GM19468 (cell line): Measurements from ENCODE around the gene SERTAD1.
"Not testable (repeated sequence)": the region's sequence is repeated elsewhere in the genome, so short reads cannot be mapped to it uniquely, and the experiment has no call there.

Experiments
- ATAC-seq: cut with Tn5 transposase; IDR thresholded peaks from one replicate; pipeline ENCODE4 v1.9.1; 2021; ENCODE audit warnings: mild to moderate bottlenecking, moderate library complexity, moderate number of reproducible peaks; ENCODE audit not compliant: unreplicated experiment; ENCODE audit errors: extremely low read depth

SERTAD1 gene

DNA sequence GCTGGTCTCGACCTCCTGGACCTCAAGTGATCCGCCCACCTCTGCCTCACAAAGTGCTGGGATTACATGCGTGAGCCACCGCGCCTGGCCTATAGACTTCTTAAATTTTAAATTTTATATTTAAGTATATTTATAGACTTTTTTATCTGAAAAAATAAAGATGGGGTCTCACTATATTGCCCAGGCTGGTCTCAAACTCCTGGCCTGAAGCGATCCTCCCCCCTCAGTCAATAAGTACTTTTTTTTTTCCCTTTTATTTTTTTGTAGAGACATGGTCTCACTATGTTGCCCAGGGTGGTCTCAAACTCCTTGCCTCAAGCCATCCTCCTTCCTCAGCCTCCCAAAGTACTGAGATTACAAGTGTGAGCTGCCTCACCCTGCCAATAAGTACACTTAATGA, 1.9 kb downstream of the SERTAD1 start:
- no peak for ATAC-seq

DNA sequence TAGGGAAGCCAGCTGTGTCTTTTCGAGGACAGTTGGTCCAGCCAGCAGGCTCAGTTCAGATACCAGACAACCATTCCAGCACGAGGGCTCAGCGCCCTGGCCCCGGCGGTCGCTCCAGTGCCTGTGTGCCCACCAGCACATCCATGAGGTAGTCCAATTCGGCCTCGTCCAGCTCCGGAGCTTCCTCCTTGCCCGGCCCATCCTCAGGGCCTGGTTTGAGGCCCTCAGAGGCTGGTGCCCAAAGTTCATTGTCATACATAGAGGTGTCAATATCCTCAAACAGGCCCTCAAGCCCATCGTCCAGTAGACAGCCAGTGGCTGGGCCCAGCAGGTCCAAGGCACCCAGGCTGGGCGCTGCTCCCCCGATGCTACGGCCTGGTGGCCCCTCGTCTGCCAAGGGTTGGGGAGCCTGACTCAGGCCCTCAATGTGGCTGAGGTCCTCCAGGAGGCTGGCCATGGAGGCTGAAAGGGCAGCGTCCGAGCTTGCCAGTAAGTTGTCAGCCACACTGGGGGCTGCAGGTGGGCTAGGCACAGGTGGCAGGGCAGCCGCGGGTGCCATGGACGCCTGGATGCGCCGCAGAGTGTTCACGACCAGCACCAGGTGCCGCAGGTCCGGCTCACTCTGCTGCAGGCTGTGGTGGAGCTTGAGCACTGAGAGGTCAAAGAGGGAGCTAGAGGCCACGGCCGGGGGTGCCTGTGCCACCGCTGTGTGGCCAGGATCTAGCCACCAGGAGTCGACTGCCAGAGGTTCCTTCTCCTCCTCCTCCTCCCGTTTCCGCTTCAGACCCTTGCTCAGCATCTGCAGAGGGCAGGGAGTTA, 2.8 kb downstream of the SERTAD1 start:
- no peak for ATAC-seq

DNA sequence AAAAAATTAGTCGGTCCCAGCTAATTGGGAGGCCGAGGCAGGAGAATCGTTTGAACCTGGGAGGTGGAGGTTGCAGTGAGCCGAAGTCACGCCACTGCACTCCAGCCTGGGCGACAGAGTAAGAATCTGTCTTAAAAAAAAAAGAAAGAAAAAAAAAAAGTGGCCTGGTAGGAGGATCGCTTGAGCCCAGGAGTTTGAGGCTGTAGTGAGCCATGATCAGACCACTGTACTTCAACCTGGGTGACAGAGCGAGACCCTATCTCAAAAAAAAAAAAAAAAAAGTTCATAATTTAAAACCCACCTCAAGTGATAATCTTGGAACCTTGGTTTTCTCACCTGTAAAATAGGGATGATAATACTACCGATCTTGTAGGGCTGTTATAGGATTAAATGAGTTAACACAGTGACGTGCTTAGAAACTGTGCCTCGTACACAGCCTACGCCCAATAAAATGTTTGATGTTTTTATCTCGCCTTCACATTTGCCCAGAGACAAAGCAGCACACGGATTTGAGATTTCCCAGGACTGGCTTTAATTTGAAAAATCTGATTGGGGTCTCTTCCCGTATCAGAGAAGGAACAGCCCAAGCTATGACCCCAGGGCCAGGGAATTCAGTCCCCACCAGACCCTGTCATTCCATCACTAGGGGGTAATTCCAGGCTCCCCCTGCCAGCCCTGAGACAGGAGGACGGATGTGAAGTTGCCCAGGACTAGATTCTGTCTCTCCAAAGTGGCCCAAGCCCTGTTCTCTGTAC, 3.6 kb downstream of the SERTAD1 start:
- ATAC-seq = no peak

DNA sequence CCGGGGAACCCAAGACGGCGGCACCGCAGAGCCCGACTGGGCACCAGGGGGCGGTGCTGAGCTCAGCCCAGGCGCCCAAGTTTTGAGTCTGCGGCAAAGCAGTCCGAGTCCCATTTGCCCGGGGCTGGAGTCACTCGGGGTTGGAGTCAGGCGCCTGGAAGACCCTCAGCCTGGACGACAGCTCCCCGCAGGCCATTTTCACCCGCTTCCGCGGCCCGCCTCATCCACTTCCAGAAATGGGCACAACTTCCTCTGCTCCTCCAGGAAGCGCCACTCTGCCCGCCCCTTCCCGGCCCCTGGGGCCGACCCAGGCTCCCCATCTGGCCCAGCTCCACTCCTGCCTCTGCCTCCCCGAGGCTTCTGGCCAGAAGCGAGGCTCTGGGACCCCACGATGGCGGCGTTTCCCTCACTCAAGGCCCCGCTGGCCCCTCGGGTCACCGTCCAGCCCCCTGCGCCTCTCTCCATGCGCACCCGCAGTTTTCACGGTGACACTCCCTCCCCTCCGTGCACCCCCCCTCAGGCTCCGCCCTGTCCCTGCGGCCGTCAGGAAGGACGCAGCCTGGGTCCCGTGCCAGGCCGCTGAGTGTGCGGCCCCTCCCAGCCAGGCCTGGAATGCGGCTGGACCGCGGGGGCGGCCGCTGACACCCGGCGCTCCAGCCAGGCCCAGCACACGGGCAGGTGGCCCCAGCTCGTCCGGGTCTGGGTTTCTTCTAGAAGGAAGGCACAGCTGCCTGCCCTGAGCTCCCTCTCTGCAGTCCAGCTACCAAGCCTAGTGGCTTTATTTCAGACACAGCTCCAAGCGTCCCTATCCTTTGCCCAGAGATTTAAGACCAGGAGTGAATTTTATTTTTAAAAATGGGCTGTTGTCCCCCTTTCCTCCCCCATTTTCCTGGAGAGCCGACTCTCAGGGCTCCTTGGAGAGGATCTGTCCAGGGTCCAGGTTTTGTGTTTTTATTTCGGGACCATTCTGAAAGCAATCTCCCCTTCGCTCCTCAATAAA, 4.7 kb downstream of the SERTAD1 start:
- ATAC-seq = no peak

DNA sequence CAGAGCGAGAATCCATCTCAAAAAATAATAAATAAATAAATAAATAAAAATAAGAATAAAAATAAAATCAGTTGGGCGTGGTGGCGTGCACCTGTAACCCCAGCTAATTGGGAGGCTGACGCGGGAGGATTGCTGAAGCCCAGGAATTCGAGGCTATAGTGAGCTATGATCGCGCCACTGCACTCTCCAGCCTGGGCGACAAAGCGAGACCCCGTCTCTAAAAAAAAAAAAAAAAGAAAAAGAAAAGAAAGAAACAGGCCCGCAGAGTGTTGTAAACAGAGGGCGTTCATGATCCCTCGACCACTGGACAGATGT, 5.4 kb downstream of the SERTAD1 start:
- no peak for ATAC-seq

DNA sequence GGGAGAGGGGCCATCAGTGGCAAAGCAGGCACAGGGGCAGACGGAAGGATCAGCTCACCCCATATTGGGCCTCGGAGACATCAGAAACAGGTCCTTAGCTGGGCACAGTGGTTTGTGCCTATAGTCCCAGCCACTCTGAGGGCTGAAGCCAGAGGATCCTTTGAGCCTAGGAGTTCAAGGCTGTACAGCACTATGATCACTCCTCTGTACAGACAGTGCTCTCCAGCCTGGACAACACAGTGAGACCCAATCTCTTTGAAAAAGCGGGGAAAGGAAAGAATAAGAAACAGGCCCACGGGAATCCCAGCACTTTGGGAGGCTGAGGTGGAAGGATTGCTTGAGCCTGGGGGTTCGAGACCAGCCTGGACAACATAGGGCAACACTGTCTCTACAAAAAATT, 6.0 kb downstream of the SERTAD1 start:
- no peak for ATAC-seq

DNA sequence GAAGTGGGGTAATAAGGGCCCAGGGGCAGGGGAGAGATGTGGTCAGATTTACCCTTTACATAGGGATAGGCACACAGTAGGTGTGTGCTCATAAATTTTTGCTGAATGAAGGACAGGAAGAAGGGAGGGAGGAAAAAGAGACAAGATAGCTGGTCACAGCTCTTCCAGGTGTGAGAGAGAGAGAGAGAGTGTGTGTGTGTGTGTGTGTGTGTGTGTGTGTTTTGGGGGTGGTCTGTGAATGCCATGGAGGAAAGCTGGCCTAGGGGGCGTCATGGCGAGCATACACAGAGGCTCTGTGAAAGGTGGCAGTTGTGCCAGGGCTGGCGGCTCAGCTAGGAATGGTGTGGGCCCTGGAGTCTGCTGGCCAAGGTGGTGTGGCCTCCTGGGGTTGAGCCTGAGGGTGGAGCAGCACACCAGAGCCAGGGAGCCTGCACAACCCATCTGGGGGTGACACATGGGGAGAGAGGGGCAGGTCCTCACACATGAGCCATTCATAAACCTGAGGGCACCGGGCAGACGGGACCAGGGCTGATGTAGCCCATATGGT, 6.7 kb downstream of the SERTAD1 start:
- ATAC-seq = no peak

DNA sequence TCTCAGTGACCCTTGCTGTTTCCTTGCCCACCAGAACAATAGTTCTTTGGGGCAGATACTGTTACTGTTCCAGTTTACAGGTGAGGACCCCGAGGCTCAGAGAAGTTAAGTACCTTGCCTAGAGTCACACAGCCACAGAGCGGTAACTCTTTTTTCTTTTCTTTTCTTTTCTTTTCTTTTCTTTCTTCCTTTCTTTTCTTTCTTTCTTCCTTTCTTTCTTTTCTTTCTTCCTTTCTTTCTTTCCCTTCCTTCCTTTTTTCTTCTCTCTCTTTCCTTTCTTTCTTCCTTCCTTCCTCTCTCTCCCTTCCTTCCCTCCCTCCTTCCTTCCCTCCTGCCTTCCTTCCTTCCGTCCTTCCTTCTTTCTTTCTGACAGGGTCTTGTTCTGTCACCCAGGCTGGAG, 7.8 kb downstream of the SERTAD1 start:
- no peak for ATAC-seq

DNA sequence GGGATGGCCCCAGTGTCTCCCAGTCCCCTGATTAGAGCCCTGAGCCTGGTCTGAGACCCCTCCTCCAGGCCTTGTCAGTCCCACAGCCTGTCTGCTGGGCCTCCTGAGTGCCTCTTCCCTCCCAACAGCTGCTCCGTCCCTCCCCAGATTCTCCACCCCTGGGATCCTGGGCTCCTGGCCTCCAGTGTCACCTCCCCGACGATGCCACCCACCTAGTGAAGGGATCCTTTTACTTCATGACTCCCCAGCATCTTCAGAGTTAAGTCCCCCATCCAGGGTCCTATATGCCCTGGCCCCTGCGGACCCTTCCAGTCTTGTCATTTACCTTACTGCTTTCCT, 8.2 kb downstream of the SERTAD1 start:
- no peak for ATAC-seq

DNA sequence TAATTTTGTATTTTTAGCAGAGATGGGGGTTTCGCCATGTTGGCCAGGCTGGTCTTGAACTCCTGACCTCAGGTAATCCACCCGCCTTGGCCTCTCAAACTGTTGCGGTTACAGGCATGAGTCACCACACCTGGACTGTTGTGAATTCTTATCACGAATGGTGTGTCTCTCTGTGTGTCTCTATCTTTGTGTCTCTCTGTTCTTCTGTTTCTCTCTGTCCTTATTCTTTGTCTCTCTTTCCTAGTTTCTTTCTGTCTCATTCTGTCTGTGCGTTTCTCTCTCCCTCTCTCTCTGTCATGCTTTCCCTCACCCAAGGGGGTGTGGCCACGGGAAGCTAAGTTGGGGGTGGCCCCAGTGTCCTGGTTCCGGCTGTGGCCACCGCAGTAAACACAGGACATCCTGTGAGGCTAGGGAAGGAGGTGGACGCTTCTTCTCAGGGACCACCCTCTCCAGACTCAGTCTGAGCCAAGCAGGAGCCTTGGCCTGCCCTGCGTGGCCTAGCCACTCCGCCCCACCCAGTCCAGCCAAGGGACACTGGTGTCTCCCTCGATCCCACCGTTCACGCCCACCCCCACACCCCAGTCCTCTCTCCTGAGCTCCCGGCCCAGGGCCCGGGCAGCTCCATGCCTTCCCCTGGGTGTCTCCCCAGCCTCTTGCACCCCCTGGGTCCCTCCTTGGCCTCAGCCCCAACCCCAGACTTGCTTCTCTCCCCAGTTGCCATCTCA, 8.7 kb downstream of the SERTAD1 start:
- ATAC-seq = no peak

DNA sequence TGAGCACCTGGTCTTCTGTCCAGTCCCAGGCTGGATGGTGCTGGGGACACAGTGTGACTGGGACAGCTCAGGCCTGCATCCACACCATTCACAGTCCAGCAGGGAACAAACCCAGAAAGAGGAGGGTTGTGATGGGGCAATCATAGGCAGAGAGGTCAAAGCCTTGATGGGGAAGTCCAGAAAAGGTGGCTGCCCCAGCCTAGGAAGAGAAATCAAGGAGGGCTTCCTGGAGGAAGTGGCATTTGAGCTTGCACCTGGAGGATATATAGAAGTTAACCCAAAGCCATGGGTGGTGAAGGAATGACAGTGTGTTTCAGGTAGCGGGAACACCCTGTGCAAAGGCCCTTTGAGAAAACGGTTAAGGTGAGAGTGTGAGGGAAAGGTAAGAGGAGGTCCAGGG, 10.0 kb downstream of the SERTAD1 start:
- no peak for ATAC-seq

DNA sequence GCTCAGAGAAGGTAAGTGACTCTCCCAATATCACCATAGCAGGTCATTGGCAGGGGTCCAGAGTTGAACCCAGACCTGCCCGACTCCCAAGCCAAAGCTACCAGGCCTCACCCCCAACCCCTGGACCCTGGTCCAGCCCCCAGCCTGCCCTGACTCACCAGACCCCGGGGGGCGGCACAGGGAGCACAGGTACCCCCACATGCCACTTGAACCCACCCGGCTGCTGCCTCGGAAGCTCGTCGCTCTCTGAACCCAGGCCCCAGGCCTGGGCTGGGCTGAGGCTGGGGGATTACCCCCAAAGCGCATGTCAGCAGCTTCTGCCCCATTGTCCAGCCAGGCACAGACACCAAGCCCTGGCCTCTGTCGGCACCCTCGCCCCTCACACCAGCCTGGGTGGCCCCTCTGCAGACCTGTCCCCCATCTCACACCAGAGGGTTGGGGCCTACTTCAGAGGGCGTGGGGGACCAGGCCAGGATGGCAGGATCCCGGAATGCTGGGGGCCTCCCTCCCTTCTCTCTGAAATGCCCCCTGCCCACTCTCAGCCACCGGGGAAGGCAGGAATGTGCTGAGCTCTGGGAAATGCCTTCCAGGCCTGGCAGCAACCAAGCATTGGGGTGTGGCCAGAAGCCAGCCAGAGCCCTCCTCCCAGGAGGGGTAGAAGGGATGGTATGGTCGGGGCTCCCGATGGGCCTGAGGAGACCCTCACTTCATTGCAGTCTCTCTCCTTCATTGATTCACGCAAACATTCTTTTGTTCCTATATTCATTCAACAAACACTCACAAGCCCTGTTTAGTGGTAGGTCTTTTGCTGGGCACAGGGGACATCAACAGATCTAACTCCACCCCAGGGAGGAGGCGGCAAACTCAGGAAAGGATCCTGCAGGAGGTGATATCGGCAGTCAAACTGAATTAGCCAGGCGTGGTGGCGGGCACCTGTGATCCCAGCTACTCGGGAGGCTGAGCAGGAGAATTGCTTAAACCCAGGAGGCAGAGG, 11.0 kb downstream of the SERTAD1 start:
- ATAC-seq = no peak

DNA sequence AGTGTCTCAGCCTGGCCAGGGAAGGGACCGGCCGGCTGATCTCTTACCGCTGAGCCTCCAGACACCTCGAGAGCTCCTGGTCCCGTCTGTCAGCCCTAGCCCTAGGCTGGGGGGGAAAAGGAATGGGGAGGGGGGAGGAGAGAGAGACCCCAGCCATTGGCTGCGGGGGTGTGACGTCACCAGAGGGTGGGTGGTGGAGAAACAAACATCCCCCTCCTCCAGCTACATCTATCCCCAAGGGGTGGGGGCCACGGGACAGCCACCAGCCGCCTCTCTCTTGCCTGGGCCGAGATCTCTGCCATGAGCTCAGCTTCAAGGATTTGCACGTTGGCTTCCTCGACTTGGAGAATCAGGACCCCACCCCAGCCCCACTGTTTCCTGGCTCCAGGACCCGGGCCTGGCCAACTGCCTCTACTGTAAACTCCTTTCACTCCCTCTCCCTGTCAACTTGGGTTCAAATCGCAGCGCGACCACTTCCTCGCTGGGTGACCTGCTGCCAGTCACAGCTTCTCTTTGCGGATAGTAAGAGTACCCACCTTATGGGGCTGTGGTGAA, 12.4 kb downstream of the SERTAD1 start, which contains the start of gene PRX:
TSS of gene PRX (minus strand) at position 88 of the 555 bp plus-strand sequence. CDS start 5,446 bp downstream, outside the sequence.
- no peak for ATAC-seq

DNA sequence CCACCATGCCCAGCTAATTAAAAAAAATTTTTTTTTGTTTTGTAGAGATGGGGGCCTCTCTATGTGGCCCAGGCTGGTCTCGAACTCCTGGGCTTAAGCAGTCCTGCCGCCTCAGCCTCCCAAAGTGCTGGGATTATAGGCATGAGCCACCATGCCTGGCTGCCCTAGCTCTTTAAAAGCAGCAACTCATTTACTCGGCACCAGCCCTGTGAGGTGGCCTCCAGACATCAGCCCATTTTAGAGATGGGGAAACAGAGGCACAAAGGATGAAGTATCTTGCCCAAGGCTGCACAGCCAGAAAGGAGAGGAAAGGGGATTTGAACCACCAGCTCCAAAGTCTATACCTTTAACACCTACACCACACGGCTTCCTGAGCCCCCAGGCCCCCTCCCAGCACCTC, 12.9 kb downstream of the SERTAD1 start:
- no peak for ATAC-seq

DNA sequence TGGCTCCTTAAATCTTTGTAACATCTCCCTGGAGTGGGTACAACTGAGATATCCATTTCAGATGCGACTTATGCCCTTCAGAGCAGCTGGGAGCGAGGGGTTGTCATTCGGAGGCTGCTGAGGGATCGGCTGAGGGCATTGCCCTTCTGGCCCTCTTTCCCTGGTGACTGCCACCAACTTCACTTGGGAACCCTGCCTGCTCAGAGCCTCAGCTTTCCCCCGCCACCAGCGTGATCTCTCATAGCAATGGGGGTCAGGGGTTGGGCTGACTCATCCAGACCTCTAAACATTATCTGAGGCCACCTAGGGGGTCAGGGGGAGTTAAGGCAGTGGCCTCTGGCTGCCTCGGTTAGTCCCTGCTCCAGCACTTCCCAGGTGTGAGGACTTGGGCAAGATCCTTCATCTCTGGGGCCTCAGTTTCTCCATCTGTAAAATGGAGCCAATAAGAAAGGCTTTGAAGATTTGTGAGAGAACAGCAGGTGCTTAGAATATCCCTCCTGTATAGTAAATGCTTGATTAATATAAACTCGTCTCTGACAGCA, 13.8 kb downstream of the SERTAD1 start:
- ATAC-seq = no peak

DNA sequence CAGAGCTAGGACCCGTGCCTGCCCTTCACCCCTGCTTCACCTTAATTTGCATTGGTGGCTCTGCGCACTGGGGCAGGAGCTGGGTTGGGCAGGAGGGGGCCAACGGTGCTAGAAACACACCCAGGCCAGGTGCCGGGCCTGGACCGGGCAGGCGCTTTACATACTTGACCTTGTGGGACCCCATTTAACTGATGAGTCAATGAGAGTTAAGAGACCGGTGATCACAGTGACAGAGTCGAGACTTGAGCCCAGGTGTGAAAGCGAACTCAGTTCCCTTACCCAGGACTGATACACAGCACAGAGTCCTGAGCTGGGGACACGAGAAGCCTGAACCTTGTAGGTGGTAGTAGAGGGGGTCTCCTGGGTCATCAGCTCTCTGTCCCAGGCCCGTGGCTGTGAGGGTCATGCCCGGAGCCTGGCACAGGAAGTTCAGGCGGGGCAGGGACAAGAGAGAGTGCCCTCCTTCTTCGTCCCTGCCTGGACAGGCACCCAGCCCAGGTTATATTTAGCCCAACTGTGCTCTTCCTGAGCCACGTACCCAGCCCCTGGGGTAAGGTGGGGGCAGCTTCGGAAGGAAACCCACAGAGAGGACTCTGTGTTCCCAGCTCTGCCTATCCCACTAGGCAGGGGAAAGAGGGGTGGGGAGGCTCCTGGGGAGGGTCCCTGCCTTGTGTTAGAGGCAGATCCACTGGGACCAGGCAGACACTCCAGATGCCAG, 14.5 kb downstream of the SERTAD1 start:
- ATAC-seq = no peak

DNA sequence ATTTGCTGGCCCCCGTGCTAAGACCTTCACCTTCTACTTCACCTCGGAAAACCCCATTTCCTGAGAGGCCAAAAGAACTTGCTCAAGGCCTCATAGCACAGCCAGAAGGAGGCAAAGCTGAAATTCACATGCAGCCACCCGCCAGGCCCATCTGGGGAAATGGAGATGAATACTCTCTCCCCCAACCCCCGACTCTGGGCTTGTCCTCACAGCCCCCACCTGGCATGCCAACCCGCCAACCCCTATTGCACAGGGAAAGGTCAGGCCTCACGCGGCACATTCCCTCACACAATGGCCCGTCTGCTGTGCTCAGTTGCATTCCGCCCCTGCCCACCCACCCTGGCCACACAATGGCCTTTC, 15.8 kb downstream of the SERTAD1 start:
- ATAC-seq = no peak

DNA sequence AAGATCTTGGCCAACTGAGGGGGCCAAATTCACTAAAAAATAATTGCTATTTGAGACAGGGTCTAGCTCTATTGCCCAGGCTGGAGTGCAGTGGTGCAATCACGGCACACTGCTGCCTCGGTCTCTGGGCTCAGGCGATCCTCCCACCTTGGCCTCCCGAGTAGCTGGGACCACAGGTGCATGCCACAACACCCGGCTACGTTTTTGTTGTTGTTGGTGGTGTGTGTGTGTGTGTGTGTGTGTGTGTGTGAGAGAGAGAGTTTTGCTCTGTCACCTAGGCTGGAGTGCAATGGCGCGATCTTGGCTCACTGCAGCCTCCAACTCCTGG, 17.2 kb downstream of the SERTAD1 start:
- ATAC-seq = not testable (repeated sequence)
